HCT116 (cell line): ENCODE measurements around the gene PGM2. TPM values are rescaled to one million over a fixed set of nuclear protein-coding genes. Genes with fewer than 3 reads are reported as not detected.

Source experiments
- ATAC-seq: fragments of 200-7000 bp; cut with Tn5 transposase; 2 replicates; pipeline ENCODE4 v1.9.1; 2020; ENCODE audit warnings: mild to moderate bottlenecking, moderate library complexity
- BruUV-seq: library from RNA; stranded (reverse); fragments of 400-500 nt; replicated peaks from 2 replicates; lab custom pipeline; 2021; lab: Mats Ljungman, UMichigan
- CTCF ChIA-PET: fragments of 300-600 bp; sonication (Branson Sonifier 250); formaldehyde crosslinking; loops from one replicate; lab custom pipeline; 2021; ENCODE audit warnings: antibody characterized with exemption; lab: Charles Lee
- POLR2A ChIA-PET: fragments of 300-600, 350-600 bp; sonication (Branson Sonifier 250); formaldehyde crosslinking; loops from one replicate; lab custom pipeline; 2021; ENCODE audit warnings: antibody characterized with exemption; lab: Charles Lee
- RAD21 ChIA-PET, 2 experiments: fragments of 300-600 bp; sonication (Branson Sonifier 250); formaldehyde crosslinking; loops; one replicate each; lab custom pipeline; 2023; ENCODE audit warnings: low total read pairs in 2 of 2; ENCODE audit not compliant: uncharacterized antibody in 2 of 2, unreplicated experiment in 2 of 2, low non-redundant PET in 1 of 2; lab: Charles Lee
- DNase-seq: peaks from one replicate; pipeline ENCODE4 v3.0.0-alpha.2; 2010; ENCODE audit warnings: low read depth, low spot score
- H2AFZ ChIP-seq: fragments of 200-600 bp; shearing (Covaris generic), sonication (generic); 2 replicates; pipeline ENCODE4 v1.6.1; 2017; ENCODE audit warnings: low read depth, mixed run types, mixed read lengths, antibody characterized with exemption, low read length; ENCODE audit not compliant: poor library complexity, severe bottlenecking
- H3K27ac ChIP-seq: 2 replicates; pipeline ENCODE4 v1.5.1; 2012; ENCODE audit warnings: low read depth, low read length
- H3K27me3 ChIP-seq: fragments of 200-600 bp; sonication (generic); 2 replicates; pipeline ENCODE4 v1.6.1; 2016; ENCODE audit warnings: mixed run types, low read length, mixed read lengths; ENCODE audit not compliant: insufficient read depth
- H3K36me3 ChIP-seq, 2 experiments: fragments of 200-500 bp in 1 of 2; fragments of 200-600 bp in 1 of 2; sonication (Bioruptor generic) in 1 of 2; sonication (generic) in 1 of 2; 2 replicates each; pipeline versions ENCODE4 v1.5.1 to v1.6.1; 2014 to 2016; ENCODE audit warnings: low read length in 2 of 2, inconsistent platforms in 1 of 2, mixed read lengths in 1 of 2, mixed run types in 1 of 2; ENCODE audit not compliant: insufficient read depth in 2 of 2, control insufficient read depth in 1 of 2
- H3K4me1 ChIP-seq, 2 experiments: fragments of 200-600 bp in 1 of 2; sonication (generic) in 1 of 2; 2 replicates each; pipeline versions ENCODE4 v1.5.1 to v1.6.1; 2012 to 2017; ENCODE audit warnings: low read length in 2 of 2, inconsistent platforms in 1 of 2, mild to moderate bottlenecking in 1 of 2, mixed read lengths in 1 of 2, mixed run types in 1 of 2, moderate library complexity in 1 of 2; ENCODE audit not compliant: insufficient read depth in 2 of 2, control insufficient read depth in 1 of 2
- H3K4me2 ChIP-seq: fragments of 200-600 bp; sonication (generic); 2 replicates; pipeline ENCODE4 v1.6.1; 2017; ENCODE audit warnings: mixed run types, low read length, mixed read lengths
- H3K4me3 ChIP-seq, 2 experiments: fragments of 200-600 bp in 1 of 2; sonication (generic) in 1 of 2; replicated peaks in 1 of 2; 2 replicates each; pipeline ENCODE4 v1.5.1; 2011 to 2016; ENCODE audit warnings: low read length in 2 of 2, control low read depth in 1 of 2, low read depth in 1 of 2, mild to moderate bottlenecking in 1 of 2, mixed read lengths in 1 of 2, mixed run types in 1 of 2
- H3K79me2 ChIP-seq: fragments of 200-600 bp; sonication (generic); 2 replicates; pipeline ENCODE4 v1.6.1; 2017; ENCODE audit warnings: mild to moderate bottlenecking, mixed run types, low read length, moderate library complexity, mixed read lengths; ENCODE audit not compliant: insufficient read depth
- H3K9ac ChIP-seq: fragments of 200-600 bp; sonication (generic); 2 replicates; pipeline ENCODE4 v1.6.1; 2016; ENCODE audit warnings: low read length, mixed read lengths
- H3K9me2 ChIP-seq: fragments of 200-600 bp; sonication (generic), shearing (Covaris generic); 2 replicates; pipeline ENCODE4 v1.6.1; 2017; ENCODE audit warnings: mixed run types, mild to moderate bottlenecking, moderate library complexity; ENCODE audit not compliant: insufficient read depth
- H3K9me3 ChIP-seq, 2 experiments: fragments of 200-500 bp in 1 of 2; fragments of 200-600 bp in 1 of 2; sonication (Bioruptor generic) in 1 of 2; sonication (generic) in 1 of 2; 2 replicates each; pipeline ENCODE4 v1.6.1; 2014 to 2017; ENCODE audit warnings: low read length in 2 of 2, mixed read lengths in 2 of 2, inconsistent platforms in 1 of 2, low read depth in 1 of 2, mild to moderate bottlenecking in 1 of 2, mixed run types in 1 of 2, moderate library complexity in 1 of 2; ENCODE audit not compliant: control insufficient read depth in 1 of 2, insufficient read depth in 1 of 2
- H4K20me1 ChIP-seq: fragments of 200-600 bp; sonication (generic), shearing (Covaris generic); 2 replicates; pipeline ENCODE4 v1.6.1; 2017; ENCODE audit warnings: mixed run types, mild to moderate bottlenecking, moderate library complexity; ENCODE audit not compliant: insufficient read depth
- ATF3 ChIP-seq: IDR thresholded peaks from 2 replicates; pipeline ENCODE4 v1.6.1; 2012
- EGR1 ChIP-seq: IDR thresholded peaks from 2 replicates; pipeline ENCODE4 v1.6.1; 2012; ENCODE audit warnings: low read depth
- ELF1 ChIP-seq: IDR thresholded peaks from 2 replicates; pipeline ENCODE4 v1.6.1; 2012; ENCODE audit warnings: low read depth, borderline replicate concordance
- EZH2 ChIP-seq: fragments of 200-600 bp; sonication (generic); IDR thresholded peaks from 2 replicates; pipeline ENCODE4 v1.6.1; 2017; ENCODE audit warnings: antibody characterized with exemption, mixed run types
- EZH2phosphoT487 ChIP-seq: fragments of 200-600 bp; IDR thresholded peaks from 2 replicates; pipeline ENCODE4 v1.6.1; 2018; ENCODE audit warnings: antibody characterized with exemption, borderline replicate concordance
- JUND ChIP-seq: IDR thresholded peaks from 2 replicates; pipeline ENCODE4 v1.6.1; 2012
- MAX ChIP-seq: IDR thresholded peaks from 2 replicates; pipeline ENCODE4 v1.6.1; 2012
- REST ChIP-seq: IDR thresholded peaks from 2 replicates; pipeline ENCODE4 v1.6.1; 2012; ENCODE audit warnings: low read depth
- SIN3A ChIP-seq: IDR thresholded peaks from 2 replicates; pipeline ENCODE4 v1.6.1; 2012; ENCODE audit warnings: low read depth
- SRF ChIP-seq: IDR thresholded peaks from 2 replicates; pipeline ENCODE4 v1.6.1; 2012; ENCODE audit warnings: low read depth
- TCF7L2 ChIP-seq: IDR thresholded peaks from 2 replicates; pipeline ENCODE4 v1.7.0; 2011; ENCODE audit warnings: borderline replicate concordance, inconsistent platforms; ENCODE audit not compliant: insufficient read depth, insufficient read length; ENCODE audit errors: extremely low read depth
- YY1 ChIP-seq: IDR thresholded peaks from 2 replicates; pipeline ENCODE4 v1.6.1; 2011; ENCODE audit warnings: low read length, low read depth, moderate library complexity, mild to moderate bottlenecking; ENCODE audit not compliant: insufficient replicate concordance; ENCODE audit errors: extremely low read depth
- ZBTB33 ChIP-seq: IDR thresholded peaks from 2 replicates; pipeline ENCODE4 v1.6.1; 2011; ENCODE audit warnings: mild to moderate bottlenecking, low read length, moderate library complexity; ENCODE audit not compliant: insufficient replicate concordance; ENCODE audit errors: extremely low read depth
- ZNF274 ChIP-seq: fragments of 200-500 bp; sonication (Bioruptor generic); IDR thresholded peaks from 2 replicates; pipeline ENCODE4 v1.6.1; 2014; ENCODE audit warnings: mild to moderate bottlenecking, low read depth, low read length, inconsistent platforms
- intact Hi-C: fragments of 100-400 bp; cut with micrococcal nuclease; formaldehyde crosslinking; loops from 2 replicates; pipeline ENCODE4 v1.10.0; 2022
- total RNA-seq: library from RNA; stranded (reverse); gene quantifications from one replicate; pipeline ENCODE4 v1.2.1, GENCODE V29; 2021; ENCODE audit not compliant: unreplicated experiment

The PGM2 gene
- total RNA-seq, 1 experiment from 2014 or later, result 48.6 TPM

GRCh38 chr4:37815591-37815990, 10.9 kb upstream of the PGM2 start:
- Histone ChIP-seq H3K27me3 (no peaks in the 10 kb centered on the region), H3K9me2 (no peaks in the 10 kb centered on the region; the same call in 1 of the 2 replicates), H4K20me1 (no peaks in the 10 kb centered on the region), H3K79me2 (no peaks in the 10 kb centered on the region), H3K4me3 (no peak overlapping the region), H3K9me3 (no peaks in the 10 kb centered on the region), H2AFZ (no peak overlapping the region), H3K27ac (no peak overlapping the region), H3K36me3 (no peaks in the 10 kb centered on the region), H3K4me2 (no peak overlapping the region), H3K9ac (no peak overlapping the region), H3K4me1 (peaks cover 0 to 9% of the 10 kb centered on the region in 2 experiments; a peak in 2 of 4 replicates)
- ChIA-PET POLR2A (no interaction called here), CTCF (no interaction called here), RAD21 (no interaction called here)
- BruUV-seq, result no TSS peak
- TF ChIP-seq SIN3A (no peak), ATF3 (no peak), EGR1 (peak; percentile 29; the same call in 1 of the 2 replicates)
- DNase-seq (no peak), ATAC-seq (no peak)
- intact Hi-C loops, result no loop called here

- Histone ChIP-seq H3K4me2 (no peak overlapping the region), H3K79me2 (no peaks in the 10 kb centered on the region), H3K36me3 (no peaks in the 10 kb centered on the region), H3K4me1 (peaks cover 0 to 9% of the 10 kb centered on the region in 2 experiments; a peak in 2 of 4 replicates), H3K9me2 (no peaks in the 10 kb centered on the region; the same call in 1 of the 2 replicates), H4K20me1 (no peaks in the 10 kb centered on the region), H3K9me3 (no peaks in the 10 kb centered on the region), H3K27me3 (no peaks in the 10 kb centered on the region), H3K27ac (no peak overlapping the region), H2AFZ (peak overlapping the region; percentile 3), H3K4me3 (no peak overlapping the region), H3K9ac (no peak overlapping the region)
- POLR2A ChIA-PET, result no interaction called here
- intact Hi-C loops, result no loop called here
- no peak for DNase-seq
- no TSS peak for BruUV-seq
- ATAC-seq, result no peak
- RAD21 ChIA-PET, result no interaction called here
- CTCF ChIA-PET, result no interaction called here
- TF ChIP-seq JUND (no peak), ATF3 (no peak), ZBTB33 (no peak), YY1 (no peak), SRF (no peak), EGR1 (no peak), MAX (no peak), EZH2phosphoT487 (no peak), ELF1 (no peak), ZNF274 (no peak), TCF7L2 (no peak), REST (no peak), EZH2 (no peak)
Measured at GRCh38 chr4:37816006-37816405, 10.5 kb upstream of the PGM2 start.
